ENCODE results near the gene DBF4B.
A peak's percentile ranks its signal among the peaks of the same experiment; 100 is the strongest.

The DBF4B gene

GRCh38 chr17:44777394-44778348, 69.2 kb downstream of the DBF4B start:
- Histone ChIP-seq H2AFZ (ENCODE audit: low read depth, low read length) (no peak overlapping the region), H3K9me3 (ENCODE audit: insufficient read depth, low read length, severe bottlenecking) (no peaks in the 10 kb centered on the region), H3K4me3 (ENCODE audit: low read depth in 1 of 2, low read length in 2 of 2) (no peak overlapping the region), H3K4me2 (ENCODE audit: insufficient read depth, low read length) (no peak overlapping the region), H3K27me3 (ENCODE audit: insufficient read depth, low read length, poor library complexity) (no peaks in the 10 kb centered on the region), H3K36me3 (ENCODE audit: insufficient read depth, low read length) (no peaks in the 10 kb centered on the region), H3K27ac (ENCODE audit: low read length) (no peak overlapping the region), H3K79me2 (ENCODE audit: insufficient read depth, low read length) (no peaks in the 10 kb centered on the region), H4K20me1 (ENCODE audit: insufficient read depth, low read length) (peaks cover 3% of the 10 kb centered on the region; the same call in 1 of the 2 replicates), H3K9ac (ENCODE audit: low read depth, low read length) (no peak overlapping the region), H3K4me1 (ENCODE audit: insufficient read depth, low read length) (peaks cover 37% of the 10 kb centered on the region)
- no peak for TF ChIP-seq EZH2 (IDR thresholded peaks at IDR 0.05; ENCODE audit: borderline replicate concordance, low read depth, low read length, severe bottlenecking)
- no peak for TF ChIP-seq CTCF (IDR thresholded peaks at IDR 0.05; ENCODE audit: borderline replicate concordance, extremely low read depth, low read length, poor library complexity, severe bottlenecking)
- no peak for DNase-seq
- ATAC-seq (ENCODE audit: insufficient read depth, low read depth) = no peak

- H3K27ac ChIP-seq (ENCODE audit: low read length) = no peak overlapping the region
- H3K4me3 ChIP-seq (ENCODE audit: low read depth in 1 of 2, low read length in 2 of 2) = peak overlapping the region in 1 of 2 experiments; percentile 52; a peak in 1 of 4 replicates
- no peaks in the 10 kb centered on the region for H3K36me3 ChIP-seq (ENCODE audit: insufficient read depth, low read length)
- ATAC-seq (ENCODE audit: insufficient read depth, low read depth) (no peak), DNase-seq (no peak)
- H3K4me1 ChIP-seq (ENCODE audit: insufficient read depth, low read length) = peaks cover 37% of the 10 kb centered on the region
- peak overlapping the region; percentile 33; the same call in 1 of the 2 replicates for H3K9ac ChIP-seq (ENCODE audit: low read depth, low read length)
- TF ChIP-seq CTCF (IDR thresholded peaks at IDR 0.05; ENCODE audit: borderline replicate concordance, extremely low read depth, low read length, poor library complexity, severe bottlenecking) = no peak
- peak overlapping the region; percentile 84 for H3K4me2 ChIP-seq (ENCODE audit: insufficient read depth, low read length)
- peaks cover 3% of the 10 kb centered on the region; the same call in 1 of the 2 replicates for H4K20me1 ChIP-seq (ENCODE audit: insufficient read depth, low read length)
- no peaks in the 10 kb centered on the region for H3K9me3 ChIP-seq (ENCODE audit: insufficient read depth, low read length, severe bottlenecking)
- H3K79me2 ChIP-seq (ENCODE audit: insufficient read depth, low read length) = no peaks in the 10 kb centered on the region
- no peaks in the 10 kb centered on the region for H3K27me3 ChIP-seq (ENCODE audit: insufficient read depth, low read length, poor library complexity)
- no peak overlapping the region for H2AFZ ChIP-seq (ENCODE audit: low read depth, low read length)
These were observed 70.3 kb downstream of the DBF4B start for GRCh38 chr17:44778656-44779210.

- peak; percentile 85 for DNase-seq
- no peaks in the 10 kb centered on the region for H3K27me3 ChIP-seq (ENCODE audit: insufficient read depth, low read length, poor library complexity)
- peak overlapping the region; percentile 78 for H2AFZ ChIP-seq (ENCODE audit: low read depth, low read length)
- peak overlapping the region; percentile 33 for H3K9ac ChIP-seq (ENCODE audit: low read depth, low read length)
- TF ChIP-seq EZH2 (IDR thresholded peaks at IDR 0.05; ENCODE audit: borderline replicate concordance, low read depth, low read length, severe bottlenecking) = no peak
- TF ChIP-seq CTCF (IDR thresholded peaks at IDR 0.05; ENCODE audit: borderline replicate concordance, extremely low read depth, low read length, poor library complexity, severe bottlenecking) = peak; percentile 93
- H3K4me1 ChIP-seq (ENCODE audit: insufficient read depth, low read length) = peaks cover 33% of the 10 kb centered on the region
- H3K4me2 ChIP-seq (ENCODE audit: insufficient read depth, low read length) = peak overlapping the region; percentile 84
- H3K4me3 ChIP-seq (ENCODE audit: low read depth in 1 of 2, low read length in 2 of 2) = peak overlapping the region in 1 of 2 experiments; percentile 52; a peak in 2 of 4 replicates
- no peak overlapping the region for H3K27ac ChIP-seq (ENCODE audit: low read length)
- ATAC-seq (ENCODE audit: insufficient read depth, low read depth) = peak; percentile 37
- peaks cover 2% of the 10 kb centered on the region; the same call in 1 of the 2 replicates for H4K20me1 ChIP-seq (ENCODE audit: insufficient read depth, low read length)
- H3K9me3 ChIP-seq (ENCODE audit: insufficient read depth, low read length, severe bottlenecking) = no peaks in the 10 kb centered on the region
- no peaks in the 10 kb centered on the region for H3K36me3 ChIP-seq (ENCODE audit: insufficient read depth, low read length)
- no peaks in the 10 kb centered on the region for H3K79me2 ChIP-seq (ENCODE audit: insufficient read depth, low read length)
These were observed 71.0 kb downstream of the DBF4B start for GRCh38 chr17:44779211-44780025.

All from DND-41 (cell line).